T-helper 9 cell (primary cell): Measurements from ENCODE around the gene BBX.
"Not testable (repeated sequence)": the region's sequence is repeated elsewhere in the genome, so short reads cannot be mapped to it uniquely, and the experiment has no call there.

Experiments used
- DNase-seq: peaks from one replicate; pipeline ENCODE4 v3.0.0-alpha.2; 2020

BBX gene

DNA sequence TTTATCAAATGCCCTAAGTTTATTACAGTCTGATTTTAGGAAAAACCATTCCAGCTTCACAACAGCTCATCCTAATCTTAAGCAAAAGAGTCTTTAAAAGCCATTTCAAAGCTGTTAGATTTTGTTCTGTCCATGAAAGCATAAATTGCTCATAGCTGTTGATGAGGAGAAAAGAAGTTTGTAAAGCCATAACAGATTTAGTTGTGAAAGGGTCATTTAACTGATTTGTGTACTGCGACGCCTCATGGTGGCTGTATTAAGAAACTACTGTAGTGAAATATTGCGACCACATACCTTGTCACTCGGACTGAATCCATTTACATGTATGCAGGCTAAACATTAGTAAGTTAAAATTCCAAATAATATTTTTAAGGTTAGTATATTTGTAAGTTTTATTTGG lies 20.9 kb downstream of the BBX start:
- no peak for DNase-seq

DNA sequence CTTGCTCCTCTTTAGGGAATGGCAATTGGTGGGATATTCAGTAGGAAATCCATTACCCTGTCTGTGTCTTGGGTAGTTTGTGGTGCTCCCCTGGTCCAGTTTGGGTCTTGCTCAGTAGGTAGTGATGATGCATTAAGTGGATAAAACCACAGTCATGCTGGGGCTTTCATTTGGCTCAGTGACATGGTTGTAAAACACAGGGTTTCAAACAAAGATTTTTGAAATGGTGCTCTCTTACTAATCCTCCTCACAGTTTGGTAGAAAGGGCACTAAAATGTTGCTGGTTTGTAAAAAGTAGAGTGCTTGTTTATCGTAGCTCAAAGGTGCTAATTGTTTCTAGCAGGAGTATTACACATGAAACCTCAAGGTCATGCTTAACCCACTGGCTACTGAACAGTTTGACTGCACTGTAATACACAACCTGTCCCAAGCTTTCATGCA lies 22.9 kb downstream of the BBX start:
- DNase-seq, result no peak

DNA sequence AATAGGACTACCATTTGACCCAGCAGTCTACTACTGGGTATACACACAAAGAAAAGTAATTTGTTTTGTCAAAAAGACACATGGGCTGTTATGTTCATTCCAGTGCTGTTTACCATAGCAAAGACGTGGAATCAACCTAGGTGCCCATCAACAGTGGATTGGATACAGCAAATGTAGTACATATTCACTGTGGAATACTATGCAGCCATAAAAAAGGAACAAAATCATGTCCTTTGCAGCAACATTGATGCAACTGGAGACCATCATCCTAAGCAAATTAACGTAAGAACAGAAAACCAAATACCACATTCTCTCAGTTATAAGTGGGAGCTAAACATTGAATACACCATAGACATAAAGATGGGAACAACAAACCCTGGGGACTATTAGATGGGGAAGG lies 25.8 kb downstream of the BBX start:
- DNase-seq, result no peak

DNA sequence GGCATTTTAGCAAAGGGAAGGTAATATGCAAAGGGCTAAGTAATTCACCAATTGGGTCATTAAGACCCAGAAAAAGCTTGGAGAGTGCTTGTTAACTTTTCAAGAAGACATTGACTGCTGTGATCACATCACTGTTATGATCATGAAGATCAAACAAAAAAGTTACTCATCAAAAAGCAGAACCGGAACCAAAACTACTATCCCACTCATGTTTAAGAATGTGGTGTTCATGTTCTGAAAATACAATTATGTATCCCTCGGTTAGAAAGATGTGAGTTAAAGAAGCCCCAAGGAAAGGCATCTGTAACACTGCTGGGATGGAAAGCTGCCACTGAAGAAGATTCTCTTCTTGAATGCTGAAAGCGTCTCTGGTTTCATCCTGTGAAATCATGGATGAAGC lies 32.6 kb downstream of the BBX start:
- no peak for DNase-seq

DNA sequence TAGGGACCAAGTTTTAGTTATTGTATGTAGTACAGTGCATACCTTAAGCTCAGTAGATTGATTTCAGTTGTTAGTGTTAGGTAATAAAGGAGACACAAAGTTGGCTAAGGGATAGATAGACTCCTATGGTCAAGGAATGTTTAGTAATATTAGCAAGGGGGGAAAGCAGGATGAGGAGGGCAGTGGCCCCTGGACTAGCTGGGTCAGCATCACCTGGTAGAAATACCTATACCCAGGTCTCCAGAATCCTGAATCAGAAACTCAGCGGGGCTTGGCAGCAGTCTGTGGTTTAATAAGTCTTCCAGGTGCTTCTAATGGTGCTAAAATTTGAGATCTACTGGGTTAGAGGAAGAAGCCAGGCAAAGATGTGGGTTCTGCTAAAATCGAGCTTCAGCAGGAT lies 35.0 kb downstream of the BBX start:
- DNase-seq, result no peak

DNA sequence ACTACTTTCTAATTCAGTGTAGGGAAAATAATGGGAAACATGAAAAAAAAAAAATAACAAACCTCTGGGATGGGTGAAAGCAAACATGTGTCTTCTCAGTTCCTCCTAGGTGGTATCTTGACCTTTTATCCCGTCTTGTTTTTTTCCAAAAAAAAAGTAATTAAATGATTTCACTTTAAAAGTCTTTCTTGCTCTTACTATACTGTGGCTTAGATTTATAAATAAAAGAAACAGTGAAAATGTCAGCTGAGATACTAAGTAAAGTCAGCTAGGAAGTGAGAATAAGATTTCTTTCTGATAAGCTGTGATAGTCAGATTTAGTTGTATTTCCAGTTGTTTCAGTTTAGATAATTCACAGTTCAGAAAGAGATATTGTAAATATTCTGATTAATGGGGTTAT lies 37.4 kb downstream of the BBX start:
- no peak for DNase-seq

DNA sequence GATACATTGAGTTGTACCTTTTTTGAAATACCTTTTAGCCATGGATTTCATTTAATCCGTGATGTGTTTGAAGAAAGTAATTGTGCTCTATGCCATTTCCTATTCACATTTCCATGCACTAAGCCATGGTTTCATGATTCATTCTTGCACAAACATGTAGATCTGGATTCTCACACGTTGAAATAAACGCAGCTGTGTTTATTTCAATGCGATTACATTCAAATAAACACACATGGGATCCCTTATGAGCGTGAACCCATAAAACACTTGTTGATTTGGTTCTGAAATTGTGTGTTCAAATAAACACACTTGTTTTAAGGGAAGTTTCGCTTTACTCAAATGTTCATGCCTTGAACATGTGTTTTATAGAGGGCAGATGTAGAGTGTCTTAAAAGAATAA lies 39.2 kb downstream of the BBX start:
- DNase-seq, result no peak

DNA sequence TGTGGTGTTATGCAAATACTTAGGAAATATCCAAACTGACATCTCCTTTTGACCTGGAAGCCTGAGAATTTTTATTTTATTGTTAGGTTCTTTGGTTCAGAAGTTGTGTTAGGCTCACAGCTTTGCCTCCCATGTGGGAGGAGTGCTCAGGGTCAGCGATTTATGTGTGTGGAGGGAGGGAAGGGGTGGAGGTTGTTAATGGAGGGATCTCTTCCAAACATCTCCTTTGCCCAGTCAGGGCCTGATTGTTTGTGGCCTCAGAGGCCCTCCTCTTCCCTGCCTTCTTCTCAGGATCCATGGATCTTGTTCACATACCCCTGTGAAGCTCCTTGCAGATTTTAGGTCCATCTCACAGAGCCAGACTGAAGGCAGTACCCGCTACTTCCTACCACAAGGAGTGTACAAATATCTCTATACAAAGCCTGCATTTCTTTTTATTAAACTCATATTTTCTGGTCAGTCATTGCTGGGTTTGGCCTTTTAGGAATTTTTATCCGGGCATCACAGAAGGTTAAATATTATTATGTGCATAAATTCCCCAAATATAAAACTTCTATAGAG lies 40.3 kb downstream of the BBX start:
- no peak for DNase-seq

DNA sequence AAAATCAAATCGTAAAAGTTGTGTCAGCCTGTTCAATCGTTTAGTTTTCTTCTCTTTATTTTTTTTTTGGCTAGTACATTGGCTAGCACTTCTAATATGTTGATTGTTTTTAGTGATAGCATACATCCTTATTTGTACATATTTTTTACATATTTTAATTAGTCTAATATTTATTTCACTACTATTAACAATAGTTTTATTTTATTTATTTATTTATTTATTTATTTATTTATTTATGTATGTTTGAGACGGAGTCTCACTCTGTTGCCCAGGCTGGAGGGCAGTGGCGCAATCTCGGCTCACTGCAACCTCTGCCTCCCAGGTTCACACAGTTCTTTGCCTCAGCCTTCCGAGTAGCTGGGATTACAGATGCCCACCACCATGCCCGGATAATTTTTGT lies 42.5 kb downstream of the BBX start:
- not testable (repeated sequence) for DNase-seq

DNA sequence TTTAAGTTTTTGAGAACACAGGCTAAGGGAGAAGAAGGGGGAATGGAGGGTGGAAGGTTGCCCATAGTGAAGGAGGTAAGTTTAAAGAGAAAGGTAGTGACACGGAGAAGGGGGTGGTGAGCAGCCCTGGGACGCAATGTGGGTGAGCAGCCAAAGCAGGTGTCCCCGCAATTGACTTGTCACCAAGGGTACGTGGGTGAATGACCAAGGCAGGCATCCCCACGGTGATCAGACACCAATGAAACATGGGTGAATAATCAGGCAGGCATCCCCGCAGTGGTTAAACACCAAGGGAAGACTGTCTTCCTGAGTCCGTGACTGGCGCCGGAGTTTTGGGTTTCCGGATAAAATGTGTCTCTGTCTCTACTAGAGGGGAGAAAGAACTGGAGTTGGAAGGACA lies 48.3 kb downstream of the BBX start:
- not testable (repeated sequence) for DNase-seq

DNA sequence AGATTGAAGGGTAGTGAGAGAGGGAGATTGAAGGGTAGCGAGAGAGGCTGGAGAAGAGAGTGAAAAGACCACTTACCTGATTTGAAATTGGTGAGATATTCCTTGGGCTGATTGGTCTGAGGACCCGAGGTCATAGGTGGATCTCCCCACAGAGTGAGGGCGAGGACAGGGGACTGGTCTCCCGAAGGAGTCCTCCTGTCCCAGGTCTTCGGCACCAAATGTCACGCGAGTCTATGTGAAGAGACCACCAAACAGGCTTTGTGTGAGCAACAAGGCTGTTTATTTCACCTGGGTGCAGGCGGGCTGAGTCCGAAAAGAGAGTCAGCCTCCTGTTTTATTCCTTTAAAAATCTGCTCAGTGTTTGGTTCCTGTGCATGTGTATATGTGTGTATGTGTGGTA lies 48.7 kb downstream of the BBX start:
- DNase-seq, result not testable (repeated sequence)

DNA sequence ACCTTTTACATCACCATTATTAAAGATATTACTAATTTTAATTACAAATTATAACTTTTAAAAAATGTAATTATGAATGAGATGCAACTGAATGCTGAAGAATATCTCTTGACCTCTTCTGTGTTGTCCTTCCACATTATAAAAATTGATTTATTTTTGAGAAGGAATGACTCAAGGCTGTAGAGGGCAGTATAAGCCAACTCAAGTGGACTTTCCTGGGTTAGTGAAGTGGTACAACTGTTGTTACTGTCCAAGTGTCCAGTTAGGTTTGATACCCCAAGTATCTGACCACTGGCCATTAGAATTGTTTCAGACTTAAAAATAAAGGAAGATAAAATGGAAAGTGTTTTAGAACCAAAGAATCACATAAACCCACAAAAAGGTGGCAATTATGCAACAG lies 51.9 kb downstream of the BBX start:
- no peak for DNase-seq

DNA sequence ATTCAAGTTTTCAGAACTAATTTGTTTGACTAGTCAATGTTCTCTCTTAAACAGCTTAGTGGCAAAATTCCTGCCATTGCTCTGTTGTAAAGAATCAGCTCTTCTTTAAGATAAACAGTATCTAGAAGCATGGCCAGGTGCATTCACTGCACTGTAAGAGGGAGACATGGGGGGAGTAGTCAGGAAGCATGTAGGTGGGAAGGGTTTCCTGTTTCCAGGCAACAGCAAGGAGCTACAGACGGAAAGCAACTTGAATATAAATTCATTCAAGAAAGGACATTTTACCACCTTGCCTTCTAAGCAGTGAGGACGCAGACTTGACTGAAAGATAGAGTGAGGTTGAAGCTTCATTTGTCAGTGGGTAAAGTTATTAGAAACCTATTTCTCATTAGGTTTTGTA lies 55.3 kb downstream of the BBX start:
- no peak for DNase-seq

DNA sequence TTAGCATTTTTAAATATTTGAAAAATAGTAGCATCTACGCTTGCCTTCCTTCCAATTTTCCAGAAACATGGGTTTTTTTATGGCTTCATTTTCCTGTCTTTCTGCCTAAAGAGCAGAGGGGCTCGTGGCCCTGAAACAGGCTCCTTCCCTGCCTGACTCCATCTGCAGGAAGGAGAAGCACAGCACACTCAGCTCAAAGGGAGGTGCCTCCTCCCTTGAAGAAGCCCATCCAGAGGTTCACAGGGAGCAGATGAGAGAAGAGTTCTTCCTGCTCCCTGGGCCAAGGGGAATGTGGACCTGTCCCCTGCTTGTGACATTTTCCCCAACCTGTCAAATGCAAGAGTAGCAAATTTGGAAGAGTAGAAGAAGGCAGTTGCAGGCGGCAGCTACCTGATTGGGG lies 55.8 kb downstream of the BBX start:
- no peak for DNase-seq

DNA sequence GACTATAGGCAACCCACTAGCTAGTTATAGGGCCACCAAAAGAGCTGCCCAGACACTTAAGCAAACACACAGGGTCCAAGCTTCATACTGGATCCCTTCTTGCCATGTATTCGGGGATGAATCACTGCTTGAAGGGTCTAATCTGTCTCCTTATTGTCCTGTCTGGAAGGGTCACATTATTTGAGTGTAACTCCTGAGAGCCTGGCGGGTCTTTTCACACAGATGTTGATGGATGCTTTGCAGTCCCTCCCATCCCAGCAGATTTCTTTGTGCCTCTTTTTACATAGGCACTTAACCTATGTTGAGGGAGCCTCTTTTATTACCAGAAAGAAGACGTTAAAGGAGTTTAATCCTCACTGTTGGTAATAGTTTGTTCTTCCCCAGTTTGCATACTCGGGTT lies 56.6 kb downstream of the BBX start:
- no peak for DNase-seq

DNA sequence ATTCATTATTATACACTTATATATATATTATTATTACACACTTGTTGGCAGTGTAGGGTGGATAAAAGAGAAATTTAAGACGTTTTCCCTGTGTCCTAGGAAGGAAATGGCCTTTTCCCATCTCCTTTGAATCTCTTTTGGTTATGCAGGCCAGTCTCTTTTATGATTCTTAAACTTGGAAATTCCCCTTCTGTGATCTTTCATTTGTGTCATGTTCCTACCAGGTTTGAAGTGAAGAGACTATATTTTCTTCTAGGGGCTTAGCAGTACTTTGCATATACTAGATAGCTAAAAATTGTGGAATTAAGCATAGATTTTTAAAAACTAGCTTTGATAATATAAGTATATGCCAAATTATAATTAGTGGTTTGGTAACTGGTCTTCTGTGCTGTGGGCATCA lies 58.5 kb downstream of the BBX start:
- no peak for DNase-seq

DNA sequence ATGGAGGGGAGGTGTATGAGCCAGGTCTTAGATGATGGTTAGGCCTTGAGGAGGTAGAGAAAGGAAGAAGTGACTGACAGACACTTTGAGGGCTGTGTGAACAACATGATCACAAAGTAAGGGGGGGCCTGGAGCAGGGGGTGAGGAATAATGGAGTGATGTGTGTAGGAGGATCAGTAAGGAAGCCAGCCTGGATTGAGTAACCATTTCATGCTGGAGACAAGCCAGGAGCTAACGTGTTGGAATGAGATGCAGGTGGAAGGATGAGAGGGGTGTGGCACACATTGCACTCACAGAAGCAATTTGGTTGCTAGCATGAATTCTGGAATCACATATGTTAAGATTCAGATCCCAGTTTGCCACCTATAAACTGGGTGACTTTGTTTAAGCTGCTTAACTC lies 65.5 kb downstream of the BBX start:
- DNase-seq, result no peak

DNA sequence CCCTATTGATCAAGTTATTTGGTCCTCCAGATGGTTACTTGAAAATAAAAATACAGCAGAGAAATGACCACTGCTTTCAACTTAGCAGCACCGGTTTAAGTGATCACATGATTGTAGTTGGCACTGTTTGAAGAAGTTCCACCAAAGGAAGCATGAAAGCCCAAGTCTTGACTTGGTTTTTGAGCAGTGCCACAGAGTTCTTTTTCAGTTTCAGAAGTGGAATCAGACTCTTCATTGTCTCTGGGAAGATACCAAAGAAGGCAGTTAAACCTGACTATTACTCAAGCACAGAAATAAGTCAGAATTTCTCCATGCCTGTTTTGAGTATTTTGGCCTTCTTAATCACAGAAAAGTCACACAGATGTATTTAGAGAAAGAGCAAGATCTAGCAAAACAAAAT lies 66.7 kb downstream of the BBX start:
- no peak for DNase-seq

DNA sequence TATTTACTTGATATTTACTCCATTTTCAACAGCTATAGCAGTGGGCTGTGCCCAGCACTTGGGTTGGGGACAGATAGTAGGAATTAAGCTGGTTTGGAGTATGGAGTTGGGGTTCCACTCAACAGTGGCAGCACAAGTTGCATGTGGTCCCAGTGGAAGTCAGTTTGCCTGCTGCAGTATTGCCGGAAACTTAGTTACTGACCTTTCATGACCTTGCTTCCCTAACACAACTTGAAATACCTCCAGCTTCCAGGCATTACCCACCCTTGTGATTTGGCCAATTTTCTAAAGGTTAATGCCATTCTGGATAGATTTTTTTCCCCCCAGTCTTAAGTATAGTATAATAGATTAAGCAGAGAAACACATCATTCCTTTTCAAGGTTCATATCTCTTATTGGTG lies 68.0 kb downstream of the BBX start:
- DNase-seq, result no peak

DNA sequence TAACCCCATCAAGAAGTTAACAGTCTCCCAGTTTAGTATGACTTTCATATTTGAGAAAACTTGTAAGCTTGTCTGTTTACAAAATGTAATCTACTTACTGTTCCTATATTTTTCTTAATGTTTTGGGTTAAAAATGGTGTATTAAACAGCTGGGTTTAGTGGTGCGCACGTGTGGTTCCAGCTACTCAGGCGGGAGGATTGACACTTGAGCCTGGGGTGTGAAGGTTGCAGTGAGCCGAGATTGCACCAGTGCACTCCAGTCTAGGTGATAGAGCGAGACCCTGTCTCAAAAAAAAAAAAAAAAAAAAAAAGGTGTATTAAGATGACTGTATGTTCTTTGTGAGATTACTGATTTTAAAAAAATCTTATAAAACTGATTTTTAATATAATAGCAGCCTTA lies 69.3 kb downstream of the BBX start:
- no peak for DNase-seq

DNA sequence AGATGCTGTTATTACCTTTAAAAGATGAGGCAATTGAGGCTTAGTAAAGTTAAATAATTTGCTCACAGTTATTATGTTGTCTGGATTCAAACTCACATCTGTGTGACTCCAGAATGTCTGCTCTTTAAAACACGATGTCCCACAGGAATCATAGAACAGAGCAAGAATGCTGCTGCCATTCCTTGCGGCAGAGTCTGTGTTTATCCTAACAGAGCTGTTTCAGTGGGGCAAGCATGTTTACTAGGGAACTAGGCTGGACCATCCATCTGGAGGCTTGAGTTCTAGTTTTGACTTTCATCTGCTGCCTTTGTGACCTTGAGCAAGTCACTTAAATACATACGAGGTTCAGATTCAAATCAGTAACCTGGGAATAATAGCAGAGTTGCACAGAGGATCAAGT lies 72.1 kb downstream of the BBX start:
- DNase-seq, result no peak

DNA sequence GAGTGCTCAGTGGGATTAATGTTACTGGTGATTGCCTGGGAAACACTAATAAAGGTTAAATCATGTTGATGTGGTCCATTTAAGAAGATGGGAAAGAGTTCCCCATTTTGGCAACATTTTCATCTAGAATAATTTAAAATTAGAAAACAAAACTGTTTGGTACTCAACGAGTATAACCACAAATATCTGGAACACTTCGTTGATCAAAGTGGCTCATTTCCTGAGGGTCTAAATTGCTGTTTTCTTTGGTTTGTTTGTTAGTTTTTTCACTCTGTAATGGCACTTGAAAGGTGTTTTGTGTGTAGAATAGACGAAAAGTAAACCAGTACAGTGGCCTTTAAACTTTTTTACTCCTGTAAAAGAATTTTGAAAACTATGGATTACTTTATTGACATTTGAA lies 73.9 kb downstream of the BBX start:
- no peak for DNase-seq

DNA sequence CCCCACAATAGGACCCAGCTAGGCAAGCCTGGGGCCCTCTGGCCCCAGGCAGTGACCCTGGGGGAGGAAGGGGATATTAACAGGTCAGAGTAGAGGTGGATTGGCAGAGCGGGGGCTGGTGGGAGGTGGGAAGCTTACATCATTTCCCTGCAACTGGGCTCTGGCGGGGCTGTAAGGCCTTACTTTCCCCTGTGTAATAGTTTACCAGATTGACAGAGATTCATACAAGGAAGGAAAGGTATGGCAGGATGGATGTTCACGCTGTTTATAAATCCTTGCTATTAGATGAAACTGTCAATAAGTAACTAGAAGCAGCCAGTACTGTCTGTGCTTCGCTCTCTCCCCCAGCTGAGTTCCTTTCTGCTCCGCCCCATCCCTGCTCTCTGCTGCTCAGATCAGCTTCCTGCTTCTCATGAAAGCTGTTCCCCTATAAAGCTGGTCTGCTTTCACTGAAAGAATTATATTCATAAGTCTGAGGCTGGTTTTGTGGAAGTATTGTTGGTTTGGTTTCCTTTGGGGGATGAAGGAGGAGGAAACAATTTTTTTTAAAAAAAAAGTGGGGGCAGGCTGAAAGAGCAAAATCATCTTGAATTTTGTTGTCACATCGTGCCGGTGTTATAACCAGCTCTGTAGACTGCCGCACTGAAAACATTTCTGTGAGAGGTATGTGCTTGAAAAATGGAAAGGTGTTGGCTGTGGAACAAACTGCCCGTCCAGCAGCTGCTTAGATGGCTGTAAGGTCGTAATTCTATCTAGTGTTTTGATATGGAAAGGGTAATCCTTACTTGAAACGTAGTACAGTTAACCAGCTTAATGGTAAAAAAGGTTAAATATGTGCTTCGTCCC lies 76.4 kb downstream of the BBX start:
- peak; percentile 18 for DNase-seq

DNA sequence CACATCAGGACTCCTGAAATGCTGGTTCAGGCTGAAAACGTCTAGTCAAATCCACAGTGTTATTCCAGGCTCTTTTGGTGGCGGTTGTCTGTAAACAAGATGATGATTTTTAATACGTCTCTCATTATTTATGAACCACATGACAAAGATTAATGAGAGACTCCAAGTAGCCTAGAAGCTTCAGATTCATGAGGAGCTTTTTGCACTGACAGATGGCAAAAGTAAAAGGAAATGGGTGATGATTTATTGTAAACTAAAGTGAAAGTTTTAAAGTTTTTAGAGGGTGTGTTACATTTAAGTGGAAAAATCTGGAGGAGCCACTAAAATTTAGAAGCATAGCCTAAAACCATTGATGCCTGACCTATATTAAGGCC lies 77.0 kb downstream of the BBX start:
- DNase-seq, result no peak

DNA sequence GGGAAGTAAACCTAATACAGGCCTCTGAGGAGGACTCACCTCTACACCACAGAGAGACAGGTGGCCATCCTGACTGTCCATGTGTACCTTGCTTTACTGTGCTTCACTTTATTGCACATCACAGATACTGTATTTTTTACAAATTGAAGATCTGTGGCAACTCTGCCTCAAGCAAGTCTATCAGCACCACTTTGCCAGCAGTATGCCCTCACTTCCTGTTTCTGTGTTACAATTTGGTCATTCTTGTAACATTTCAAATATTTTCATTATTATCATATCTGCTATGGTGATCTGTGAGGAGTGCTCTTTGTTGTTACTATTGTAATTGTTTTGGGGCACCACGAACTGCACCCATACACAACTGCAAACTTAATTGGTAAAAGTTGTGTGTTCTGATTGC lies 78.0 kb downstream of the BBX start:
- DNase-seq, result no peak
